Immature natural killer cell (primary cell): ENCODE results near the gene FABP7. TPM values are rescaled to one million over a fixed set of nuclear protein-coding genes. Genes with fewer than 3 reads are reported as not detected.
A peak's percentile ranks its signal among the peaks of the same experiment; 100 is the strongest.

ENCODE experiments used
- DNase-seq, 3 donors: peaks; one replicate each; pipeline ENCODE4 v3.0.0; 2022; ENCODE audit warnings: mixed read lengths in 1 of 3
- H3K27ac Mint-ChIP-seq, 6 donors: one replicate each; pipeline ENCODE4 v1.8.0; 2020; ENCODE audit warnings: mixed read lengths in 6 of 6, mild to moderate bottlenecking in 5 of 6, inconsistent platforms in 4 of 6, moderate library complexity in 3 of 6
- H3K27me3 Mint-ChIP-seq, 3 donors: one replicate each; pipeline ENCODE4 v1.8.0; 2020 to 2021; ENCODE audit warnings: low read depth in 3 of 3, mild to moderate bottlenecking in 3 of 3, mixed read lengths in 3 of 3, moderate library complexity in 3 of 3, inconsistent platforms in 1 of 3
- H3K36me3 Mint-ChIP-seq, 3 donors: one replicate each; pipeline ENCODE4 v1.8.0; 2020; ENCODE audit warnings: mixed read lengths in 3 of 3, inconsistent platforms in 2 of 3, mild to moderate bottlenecking in 2 of 3
- H3K4me1 Mint-ChIP-seq, 2 donors: one replicate each; pipeline ENCODE4 v1.8.0; 2020; ENCODE audit warnings: inconsistent platforms in 2 of 2, mild to moderate bottlenecking in 2 of 2, mixed read lengths in 2 of 2, moderate library complexity in 1 of 2
- H3K4me3 Mint-ChIP-seq, 5 donors: one replicate each; pipeline ENCODE4 v1.8.0; 2020; ENCODE audit warnings: mild to moderate bottlenecking in 5 of 5, mixed read lengths in 5 of 5, inconsistent platforms in 3 of 5, moderate library complexity in 3 of 5
- H3K9me3 Mint-ChIP-seq, 6 donors: one replicate each; pipeline ENCODE4 v1.8.0; 2020; ENCODE audit warnings: mild to moderate bottlenecking in 6 of 6, mixed read lengths in 6 of 6, inconsistent platforms in 4 of 6, moderate library complexity in 3 of 6
- polyA plus RNA-seq, 3 donors: library from polyadenylated mRNA; unstranded; fragments of 300-500 nt; fragmentation: Illumina TruSeq; gene quantifications; one replicate each; pipeline ENCODE4 v1.2.3, GENCODE V29; 2021

The FABP7 gene
- polyA plus RNA-seq, 3 donors from 2014 or later = not detected

DNA sequence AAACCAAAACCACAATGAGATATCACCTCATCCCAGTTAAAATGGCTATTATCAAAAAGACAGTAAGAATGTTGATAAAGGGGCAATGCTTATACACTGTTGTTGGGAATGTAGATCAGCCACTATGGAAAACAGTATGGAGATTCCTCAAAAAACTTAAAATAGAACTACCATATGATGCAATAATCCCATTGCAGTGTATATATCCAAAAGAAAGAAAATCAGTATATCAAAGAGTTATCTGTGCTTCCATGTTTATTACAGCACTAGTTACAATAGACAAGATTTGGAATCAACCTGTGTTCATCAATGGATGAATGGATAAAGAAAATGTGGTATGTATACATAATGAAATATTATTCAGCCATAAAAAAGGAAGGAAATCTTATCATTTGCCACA is 3.5 kb upstream of the FABP7 start:
- no peak overlapping the region for H3K27ac Mint-ChIP-seq
- peaks cover 0 to 5% (median 0%) of the 10 kb centered on the region in 6 donors for H3K9me3 Mint-ChIP-seq
- no peak for DNase-seq
- no peak overlapping the region for H3K4me3 Mint-ChIP-seq
- no peaks in the 10 kb centered on the region for H3K36me3 Mint-ChIP-seq
- no peaks in the 10 kb centered on the region for H3K4me1 Mint-ChIP-seq
- peaks cover 3 to 7% (median 7%) of the 10 kb centered on the region in 3 donors for H3K27me3 Mint-ChIP-seq

DNA sequence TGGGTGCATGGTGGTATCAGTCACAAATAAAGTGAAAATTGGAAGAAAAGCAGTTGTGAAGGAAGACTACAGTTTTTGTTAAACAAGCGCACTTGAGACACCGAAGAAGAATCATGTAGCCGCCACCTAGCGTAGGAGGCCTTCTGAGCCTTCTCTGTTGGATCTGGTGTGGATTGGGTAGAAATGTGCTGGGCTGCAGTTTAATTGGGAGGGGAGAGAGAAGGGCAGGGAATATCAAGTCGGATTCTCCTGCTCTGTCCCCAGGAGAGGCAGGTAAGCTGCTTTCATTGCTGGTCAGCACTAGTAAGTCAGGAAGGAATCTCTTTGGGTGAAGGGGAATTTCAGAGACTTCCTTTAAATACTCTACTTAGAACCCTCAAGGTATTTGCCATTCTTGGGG is 1.2 kb upstream of the FABP7 start:
- H3K9me3 Mint-ChIP-seq = peaks cover 0 to 5% (median 0%) of the 10 kb centered on the region in 6 donors
- no peak overlapping the region for H3K27ac Mint-ChIP-seq
- no peaks in the 10 kb centered on the region for H3K36me3 Mint-ChIP-seq
- peaks cover 7 to 9% (median 8%) of the 10 kb centered on the region in 3 donors for H3K27me3 Mint-ChIP-seq
- H3K4me1 Mint-ChIP-seq = no peaks in the 10 kb centered on the region
- no peak overlapping the region for H3K4me3 Mint-ChIP-seq
- no peak for DNase-seq

DNA sequence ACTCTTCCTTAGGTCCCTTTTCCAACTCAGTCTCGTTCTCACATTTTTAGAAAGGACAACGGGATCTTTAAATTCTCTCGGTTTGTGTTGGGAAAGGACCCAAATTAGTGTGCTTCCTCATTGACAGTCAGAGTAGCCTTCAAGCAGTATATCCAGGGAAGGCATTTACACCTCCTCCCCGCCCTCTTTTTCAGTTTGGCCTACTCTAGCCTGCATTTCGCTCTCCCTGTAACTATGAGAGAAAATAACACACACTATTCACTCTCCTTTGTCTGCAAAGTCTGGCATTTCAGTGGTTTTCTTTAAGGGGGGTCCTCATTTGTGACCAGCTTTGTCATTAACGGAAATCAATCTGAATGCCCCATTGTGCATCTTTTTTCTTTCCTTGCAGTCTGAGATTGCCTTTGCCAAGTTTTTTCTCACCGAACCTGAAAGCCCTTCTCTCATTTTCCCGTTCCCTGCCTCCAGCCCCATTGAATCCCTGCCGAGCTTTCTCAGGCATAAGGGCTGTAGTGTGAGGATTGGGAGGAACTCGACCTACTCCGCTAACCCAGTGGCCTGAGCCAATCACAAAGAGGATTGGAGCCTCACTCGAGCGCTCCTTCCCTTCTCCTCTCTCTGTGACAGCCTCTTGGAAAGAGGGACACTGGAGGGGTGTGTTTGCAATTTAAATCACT is 393 bp upstream of the FABP7 start:
- Mint-ChIP-seq H3K9me3 (peaks cover 0 to 5% (median 0%) of the 10 kb centered on the region in 6 donors), H3K27ac (no peak overlapping the region), H3K36me3 (no peaks in the 10 kb centered on the region), H3K27me3 (peaks cover 6 to 13% (median 8%) of the 10 kb centered on the region in 3 donors), H3K4me3 (no peak overlapping the region), H3K4me1 (no peaks in the 10 kb centered on the region)
- DNase-seq = no peak

DNA sequence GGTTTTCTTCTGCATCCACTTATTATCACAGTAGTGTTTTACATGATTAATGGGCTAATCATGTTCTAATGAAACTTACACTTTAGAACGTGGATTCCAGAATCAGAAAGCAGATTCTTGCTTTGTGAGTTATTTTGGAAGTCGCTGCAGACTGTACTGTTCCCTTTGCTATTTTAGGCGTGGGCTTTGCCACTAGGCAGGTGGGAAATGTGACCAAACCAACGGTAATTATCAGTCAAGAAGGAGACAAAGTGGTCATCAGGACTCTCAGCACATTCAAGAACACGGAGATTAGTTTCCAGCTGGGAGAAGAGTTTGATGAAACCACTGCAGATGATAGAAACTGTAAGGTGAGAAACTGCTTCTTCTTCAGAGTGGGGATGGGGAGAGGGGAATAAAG is 598 bp downstream of the FABP7 start:
- Mint-ChIP-seq H3K9me3 (peaks cover 0 to 5% (median 0%) of the 10 kb centered on the region in 6 donors), H3K4me3 (no peak overlapping the region), H3K36me3 (no peaks in the 10 kb centered on the region), H3K4me1 (no peaks in the 10 kb centered on the region), H3K27me3 (peaks cover 3 to 15% (median 6%) of the 10 kb centered on the region in 3 donors), H3K27ac (no peak overlapping the region)
- no peak for DNase-seq

DNA sequence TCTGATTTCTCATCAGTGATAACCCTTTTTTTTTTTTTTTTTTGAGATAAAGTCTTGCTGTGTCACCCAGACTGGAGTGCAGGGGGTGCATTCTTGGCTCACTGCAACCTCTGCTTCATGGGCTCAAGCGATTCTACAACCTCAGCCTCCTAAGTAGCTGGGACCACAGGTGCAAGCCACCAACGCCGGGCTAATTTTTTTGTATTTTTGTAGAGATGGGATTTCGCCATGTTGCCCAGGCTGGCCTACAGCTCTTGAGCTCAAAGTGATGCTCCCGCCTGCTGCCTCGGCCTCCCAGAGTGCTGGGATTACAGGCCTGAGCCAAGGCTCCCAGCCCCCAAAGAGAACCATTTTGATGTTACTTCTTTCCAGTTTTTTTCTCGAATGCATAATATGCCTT is 2.2 kb downstream of the FABP7 start:
- no peaks in the 10 kb centered on the region for H3K9me3 Mint-ChIP-seq
- DNase-seq = no peak
- H3K4me3 Mint-ChIP-seq = no peak overlapping the region
- no peak overlapping the region for H3K27ac Mint-ChIP-seq
- no peaks in the 10 kb centered on the region for H3K36me3 Mint-ChIP-seq
- no peaks in the 10 kb centered on the region for H3K4me1 Mint-ChIP-seq
- peaks cover 3 to 15% (median 4%) of the 10 kb centered on the region in 3 donors for H3K27me3 Mint-ChIP-seq

DNA sequence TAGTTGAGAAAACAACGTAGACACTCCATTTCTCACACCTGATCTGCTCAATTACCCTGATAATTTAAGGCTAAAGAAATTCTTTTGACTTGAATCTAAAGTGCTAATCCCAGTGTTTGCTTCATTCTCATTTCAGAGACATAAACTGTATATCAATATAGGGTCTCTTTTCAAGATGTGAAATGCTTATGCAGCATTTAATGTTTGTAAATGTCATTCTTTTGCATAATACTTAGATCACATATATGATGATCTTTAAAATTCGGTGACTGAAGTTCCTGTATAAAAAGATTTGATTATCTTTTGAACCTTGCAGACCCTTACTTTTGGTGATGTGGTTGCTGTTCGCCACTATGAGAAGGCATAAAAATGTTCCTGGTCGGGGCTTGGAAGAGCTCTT is 3.9 kb downstream of the FABP7 start:
- Mint-ChIP-seq H3K9me3 (no peaks in the 10 kb centered on the region), H3K36me3 (no peaks in the 10 kb centered on the region), H3K27me3 (peaks cover 0 to 15% (median 5%) of the 10 kb centered on the region in 3 donors), H3K4me3 (no peak overlapping the region), H3K27ac (no peak overlapping the region), H3K4me1 (no peaks in the 10 kb centered on the region)
- DNase-seq = no peak

DNA sequence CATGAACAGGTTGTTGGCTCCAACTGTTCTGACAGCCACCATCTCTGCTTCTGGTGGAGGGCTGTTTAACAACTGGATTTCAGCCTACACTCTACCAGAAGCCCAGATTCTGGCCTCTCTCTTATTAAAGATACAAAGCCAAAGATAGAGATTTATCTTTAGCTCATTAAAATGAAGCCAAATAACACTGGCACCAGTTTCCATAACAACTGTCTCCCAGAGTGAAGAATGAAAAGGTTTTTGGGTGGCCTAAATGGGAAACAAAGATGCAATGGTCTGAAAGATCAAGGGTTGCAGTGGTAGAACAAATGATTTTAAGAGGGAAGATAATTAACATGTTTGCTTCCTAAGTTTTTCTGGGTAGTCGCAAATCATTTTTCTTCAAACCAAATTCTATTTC is 6.4 kb downstream of the FABP7 start:
- H3K27me3 Mint-ChIP-seq = peaks cover 0 to 21% (median 11%) of the 10 kb centered on the region in 3 donors
- H3K27ac Mint-ChIP-seq = no peak overlapping the region

DNA sequence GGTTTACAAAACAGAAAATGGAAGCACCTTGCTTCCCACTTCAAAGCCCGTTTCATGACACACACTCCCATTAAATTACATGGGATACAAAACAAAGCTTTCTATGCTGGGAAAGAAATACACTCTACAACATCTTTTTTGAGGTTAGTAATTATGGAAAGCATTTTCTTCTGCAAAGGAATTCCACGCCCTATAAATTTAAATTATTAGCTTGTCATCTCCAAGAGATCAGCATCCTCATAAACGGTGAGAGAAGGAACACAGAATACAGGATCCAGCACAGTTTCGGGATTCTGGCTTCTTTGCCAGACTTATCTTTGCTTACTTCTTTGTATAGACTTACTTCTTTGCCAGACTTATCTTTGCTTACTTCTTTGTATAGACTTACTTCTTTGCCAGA is 8.2 kb downstream of the FABP7 start:
- Mint-ChIP-seq H3K4me1 (peaks cover 18 to 25% of the 10 kb centered on the region in 2 donors), H3K9me3 (no peaks in the 10 kb centered on the region), H3K4me3 (peak overlapping the region in 1 of 5 donors; percentile 40), H3K27ac (no peak overlapping the region), H3K27me3 (peaks cover 2 to 18% (median 12%) of the 10 kb centered on the region in 3 donors), H3K36me3 (no peaks in the 10 kb centered on the region)
- no peak for DNase-seq

More for the DNA sequence above, 6.4 kb downstream of the FABP7 start:
- no peaks in the 10 kb centered on the region for H3K9me3 Mint-ChIP-seq
- no peaks in the 10 kb centered on the region for H3K36me3 Mint-ChIP-seq
- no peak for DNase-seq
- no peak overlapping the region for H3K4me3 Mint-ChIP-seq
- H3K4me1 Mint-ChIP-seq = peaks cover 18 to 21% of the 10 kb centered on the region in 2 donors

DNA sequence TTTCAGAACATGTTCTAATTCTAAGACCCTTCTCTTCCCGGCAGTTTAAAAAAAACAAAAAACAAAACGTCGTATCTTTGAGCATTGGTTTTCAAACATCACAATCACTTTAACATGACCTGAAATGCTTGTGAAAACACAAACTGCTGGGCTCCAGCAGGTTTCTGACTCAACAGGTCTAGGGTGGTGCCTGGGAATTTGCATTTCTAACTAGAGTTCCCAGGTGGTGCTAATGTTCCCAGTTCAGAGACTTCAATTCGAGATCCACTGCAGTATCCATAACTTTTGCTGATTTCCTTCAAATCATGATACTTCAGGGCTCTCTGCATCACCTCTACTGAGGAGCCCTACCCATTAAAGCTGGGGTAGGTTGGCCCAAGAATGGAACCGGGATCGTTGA is 8.7 kb downstream of the FABP7 start:
- Mint-ChIP-seq H3K4me3 (peak overlapping the region in 1 of 5 donors; percentile 40), H3K9me3 (no peaks in the 10 kb centered on the region), H3K27me3 (peaks cover 2 to 18% (median 11%) of the 10 kb centered on the region in 3 donors)

DNA sequence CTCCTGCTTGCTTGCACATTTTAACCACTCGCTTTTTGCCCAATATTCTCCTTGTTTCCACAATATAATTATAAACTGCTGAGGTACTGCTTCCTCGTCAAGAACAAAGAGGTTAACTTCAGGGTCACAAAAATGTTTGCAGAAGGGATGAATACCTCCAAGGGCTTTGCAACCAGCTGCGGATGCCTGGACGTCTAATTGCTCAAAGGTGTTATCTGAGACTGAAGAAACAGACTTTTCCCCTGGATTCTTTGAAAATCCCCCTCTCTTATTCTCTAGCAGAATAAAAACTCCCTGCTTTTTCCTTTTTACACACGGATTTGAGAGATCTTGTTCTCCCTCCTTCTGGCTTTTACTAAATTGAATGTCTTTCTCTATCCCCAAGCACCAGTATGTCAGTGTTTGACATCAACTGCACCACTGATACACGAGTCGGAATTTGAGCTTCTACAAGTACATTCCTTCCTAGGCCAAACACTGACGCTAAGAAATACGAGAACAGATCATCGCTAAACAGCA is 9.2 kb downstream of the FABP7 start:
- Mint-ChIP-seq H3K27ac (no peak overlapping the region), H3K4me3 (peak overlapping the region; percentile 73 to 95 (median 89)), H3K4me1 (peaks cover 18 to 25% of the 10 kb centered on the region in 2 donors), H3K27me3 (peaks cover 2 to 14% (median 11%) of the 10 kb centered on the region in 3 donors), H3K36me3 (no peaks in the 10 kb centered on the region), H3K9me3 (no peaks in the 10 kb centered on the region)
- no peak for DNase-seq

More for the DNA sequence above, 8.7 kb downstream of the FABP7 start:
- H3K36me3 Mint-ChIP-seq = no peaks in the 10 kb centered on the region
- peaks cover 18 to 25% of the 10 kb centered on the region in 2 donors for H3K4me1 Mint-ChIP-seq
- DNase-seq = no peak
- H3K27ac Mint-ChIP-seq = no peak overlapping the region

DNA sequence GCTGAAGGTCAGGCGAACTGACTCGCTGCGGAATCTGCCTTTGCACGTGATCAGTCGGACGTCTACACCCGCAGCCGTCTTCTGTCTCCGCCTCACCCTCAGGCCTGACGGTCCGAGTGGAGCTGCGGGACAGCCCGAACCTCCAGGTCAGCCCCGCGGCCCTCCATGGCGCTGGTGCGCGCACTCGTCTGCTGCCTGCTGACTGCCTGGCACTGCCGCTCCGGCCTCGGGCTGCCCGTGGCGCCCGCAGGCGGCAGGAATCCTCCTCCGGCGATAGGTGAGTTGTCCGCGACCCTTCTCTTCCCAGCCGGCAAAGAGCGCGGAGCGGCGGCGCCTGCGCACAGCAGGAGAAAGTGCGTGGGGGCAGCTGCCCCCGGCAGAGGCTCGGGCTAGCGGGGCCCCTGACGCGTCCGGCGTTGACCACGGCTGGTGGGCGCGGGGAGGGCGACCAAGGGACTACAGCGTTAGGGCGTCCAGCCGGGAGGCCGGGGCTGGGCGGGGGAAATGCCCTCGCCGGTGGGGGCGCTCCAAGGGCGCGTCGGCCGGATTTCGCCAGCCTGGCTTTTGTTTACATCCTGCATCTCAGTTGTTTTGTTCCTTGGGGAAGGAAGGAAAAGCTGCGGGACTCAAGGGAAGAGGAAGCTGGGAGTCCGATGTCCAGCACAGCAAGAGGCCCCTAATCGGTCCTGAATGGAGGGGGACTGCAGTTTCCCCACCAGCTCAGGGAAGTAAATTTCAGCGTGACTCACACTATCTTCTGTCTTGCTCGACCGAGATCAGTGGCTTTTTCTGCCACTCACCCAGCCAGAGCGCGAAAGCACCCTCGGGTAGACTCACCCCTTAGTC is 9.9 kb downstream of the FABP7 start, which contains the start of gene SMPDL3A:
TSS of gene SMPDL3A (plus strand) at position 77 of the 846 bp plus-strand sequence. CDS start at position 166, 89 bp downstream.
- Mint-ChIP-seq H3K4me3 (peak within 1 kb of the TSS; percentile 84 to 95 (median 89)), H3K9me3 (no peaks in the 10 kb centered on the region), H3K27ac (peak within 1 kb of the TSS in 3 of 6 donors; percentile 22 to 54 (median 30)), H3K27me3 (peaks cover 2 to 14% (median 11%) of the 10 kb centered on the region in 3 donors), H3K4me1 (peaks cover 18 to 25% of the 10 kb centered on the region in 2 donors), H3K36me3 (no peaks in the 10 kb centered on the region)
- DNase-seq = peak; percentile 1 to 17 (median 17)

DNA sequence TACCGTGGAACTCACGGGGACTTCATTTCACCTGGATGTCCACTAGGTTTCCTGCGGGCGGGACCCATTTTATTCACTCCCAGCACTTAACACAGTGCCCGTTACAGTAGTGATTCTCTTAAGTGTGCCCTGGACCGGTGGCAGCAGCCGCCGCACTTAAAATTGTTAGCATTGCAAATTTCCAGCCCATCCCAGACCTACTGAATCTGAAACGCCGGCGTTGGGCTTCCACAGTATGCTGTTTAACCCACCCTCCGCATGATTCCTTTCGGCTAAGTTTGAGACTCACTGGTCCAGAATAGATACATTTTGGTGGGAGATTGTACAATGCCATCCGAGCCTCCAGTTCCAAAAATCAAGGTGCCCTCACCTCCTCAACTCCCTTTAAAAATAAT is 10.5 kb downstream of the FABP7 start:
- peaks cover 2 to 12% (median 8%) of the 10 kb centered on the region in 3 donors for H3K27me3 Mint-ChIP-seq

DNA sequence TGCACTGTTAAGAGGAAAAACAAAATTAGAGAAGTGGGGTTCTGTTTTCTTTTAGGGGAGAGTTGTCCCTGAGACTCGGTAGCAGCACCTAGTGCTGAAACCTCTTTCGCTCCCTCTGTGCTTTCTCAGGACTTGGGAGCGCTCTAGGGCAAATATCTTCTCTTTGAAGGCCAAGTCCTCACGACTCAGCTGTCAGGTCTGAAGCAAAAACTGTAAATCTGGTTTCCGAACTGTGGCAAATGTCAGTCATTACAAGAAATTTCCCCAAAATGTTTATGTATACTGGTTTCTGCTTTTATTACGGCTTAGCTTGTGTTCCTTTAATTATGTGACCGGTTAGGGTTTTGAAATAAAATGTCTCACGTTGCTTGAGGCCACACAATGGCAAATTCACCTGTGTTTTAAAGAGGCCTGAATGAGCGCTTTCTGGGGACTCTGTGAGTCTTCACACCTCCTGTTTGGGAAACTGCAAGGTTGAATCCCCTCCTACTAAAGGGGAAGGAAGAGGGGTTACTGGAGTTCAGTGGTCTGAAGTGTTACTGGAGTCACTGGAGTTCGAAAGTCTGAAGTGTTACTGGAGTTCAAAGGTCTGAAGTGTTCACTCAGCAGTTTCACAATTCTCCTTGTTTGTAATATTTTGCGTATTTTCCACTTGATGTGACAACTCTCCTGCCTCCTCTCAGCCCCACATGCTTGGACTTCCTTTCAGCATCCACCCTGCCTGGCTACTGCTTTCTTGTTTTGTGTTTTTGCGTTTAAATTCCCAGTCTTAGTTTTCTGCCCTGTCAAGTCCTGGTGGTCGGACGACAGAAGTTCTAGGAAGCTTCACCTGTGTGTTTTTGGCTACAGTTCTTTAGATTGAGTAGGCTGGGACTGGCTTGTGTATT is 11.2 kb downstream of the FABP7 start:
- Mint-ChIP-seq H3K36me3 (no peaks in the 10 kb centered on the region), H3K9me3 (no peaks in the 10 kb centered on the region), H3K4me1 (peaks cover 18 to 25% of the 10 kb centered on the region in 2 donors), H3K4me3 (peak overlapping the region; percentile 84 to 95 (median 89)), H3K27ac (peak overlapping the region in 1 of 6 donors; percentile 29), H3K27me3 (peaks cover 2 to 12% (median 8%) of the 10 kb centered on the region in 3 donors)
- no peak for DNase-seq

More for the DNA sequence above, 10.5 kb downstream of the FABP7 start:
- H3K4me1 Mint-ChIP-seq = peaks cover 18 to 25% of the 10 kb centered on the region in 2 donors
- DNase-seq = no peak
- no peaks in the 10 kb centered on the region for H3K36me3 Mint-ChIP-seq
- peak overlapping the region in 2 of 6 donors; percentile 22 to 54 for H3K27ac Mint-ChIP-seq
- H3K9me3 Mint-ChIP-seq = no peaks in the 10 kb centered on the region
- H3K4me3 Mint-ChIP-seq = peak overlapping the region; percentile 84 to 95 (median 89)
